ENCODE measurements around the gene MARCHF2. TPM values are rescaled to one million over a fixed set of nuclear protein-coding genes. Genes with fewer than 3 reads are reported as not detected.

Gene MARCHF2
- polyA plus RNA-seq, 2 of the 4 experiments (the other 2 are of a cell fraction) = 12.4 to 13.1 TPM

- CTCF ChIA-PET = interaction anchor here (1.1 kb wide), 1 partner anchor 38 kb away, joined by 4 read pairs; no protein-coding TSS in a partner anchor
- POLR2A ChIA-PET = no interaction called here
- FAIRE-seq = no peak
Observed at GRCh38 chr19:8468124-8468523, 55.0 kb downstream of the MARCHF2 start.

DNA sequence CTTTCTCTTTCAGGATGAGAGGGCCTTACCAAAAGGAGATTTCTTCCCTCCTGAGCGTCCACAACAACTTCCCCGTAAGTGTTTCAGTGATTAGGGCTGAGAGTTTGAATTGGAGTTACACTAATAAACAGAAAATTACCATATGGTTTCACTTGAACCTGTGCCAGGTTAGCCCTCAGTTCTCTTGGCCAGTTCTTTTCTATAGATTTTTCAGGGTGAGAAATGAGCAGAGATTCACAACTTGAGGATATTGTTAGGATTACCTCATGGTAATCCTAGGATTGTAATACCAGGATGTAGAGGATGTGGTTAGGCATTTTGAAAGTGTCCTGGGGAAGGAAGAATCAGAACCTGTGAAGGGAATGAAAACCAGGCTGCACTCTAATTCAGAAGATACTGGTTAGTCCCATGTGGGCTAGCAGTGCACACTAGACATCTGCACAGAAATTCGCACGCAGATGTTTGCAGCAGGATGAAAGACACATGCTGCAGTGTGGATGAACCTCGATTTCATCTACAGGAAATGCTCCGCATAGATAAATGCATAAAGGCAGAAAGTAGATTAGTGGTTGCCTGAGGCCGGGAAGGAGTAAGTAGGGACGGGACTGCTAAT is 55.8 kb downstream of the MARCHF2 start:
- DNase-seq (ENCODE audit: low read depth in 1 of 2, low spot score in 1 of 2) (no peak), ATAC-seq (no peak), FAIRE-seq (no peak)
- H3K9me3 ChIP-seq = no peaks in the 10 kb centered on the region
- H3K27ac ChIP-seq = no peak overlapping the region
- no peaks in the 10 kb centered on the region for H3K4me1 ChIP-seq
- H3K4me3 ChIP-seq = no peak overlapping the region
- ChIA-PET POLR2A (no interaction called here), CTCF (no interaction called here)
- 94% methylated on average over 8 of the region's 8 CpGs for WGBS (ENCODE audit: missing lambda C conversion rate)
- H3K4me2 ChIP-seq = no peak overlapping the region
- TF ChIP-seq ELK1 (IDR thresholded peaks at IDR 0.05; ENCODE audit: low read depth, low read length) = no peak
- TF ChIP-seq PBX3 (IDR thresholded peaks at IDR 0.05) = no peak
- no peak for TF ChIP-seq EHMT2 (IDR thresholded peaks at IDR 0.05; ENCODE audit: low read depth)
- no peak for TF ChIP-seq CHD4 (IDR thresholded peaks at IDR 0.05; ENCODE audit: borderline replicate concordance)
- TF ChIP-seq PHF8 (IDR thresholded peaks at IDR 0.05; ENCODE audit: borderline replicate concordance, low read depth) = no peak
- no peak for TF ChIP-seq NR3C1 (IDR thresholded peaks at IDR 0.05)
- TF ChIP-seq, protein P1, sequence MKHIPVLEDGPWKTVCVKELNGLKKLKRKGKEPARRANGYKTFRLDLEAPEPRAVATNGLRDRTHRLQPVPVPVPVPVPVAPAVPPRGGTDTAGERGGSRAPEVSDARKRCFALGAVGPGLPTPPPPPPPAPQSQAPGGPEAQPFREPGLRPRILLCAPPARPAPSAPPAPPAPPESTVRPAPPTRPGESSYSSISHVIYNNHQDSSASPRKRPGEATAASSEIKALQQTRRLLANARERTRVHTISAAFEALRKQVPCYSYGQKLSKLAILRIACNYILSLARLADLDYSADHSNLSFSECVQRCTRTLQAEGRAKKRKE (CRISPR knock-in tag; IDR thresholded peaks at IDR 0.05; ENCODE audit: low read depth) = no peak
- TF ChIP-seq ESRRA (IDR thresholded peaks at IDR 0.05; ENCODE audit: borderline replicate concordance, low read length) = no peak
- no peak for TF ChIP-seq FOSL2 (IDR thresholded peaks at IDR 0.05)
- TF ChIP-seq FOSL2 (CRISPR knock-in tag; IDR thresholded peaks at IDR 0.05) = no peak
- no peak for TF ChIP-seq JUNB (IDR thresholded peaks at IDR 0.05)
- TF ChIP-seq HMGXB4 (CRISPR knock-in tag; IDR thresholded peaks at IDR 0.05; ENCODE audit: borderline replicate concordance) = no peak
- TF ChIP-seq HDAC2 (IDR thresholded peaks at IDR 0.05) = no peak
- TF ChIP-seq TFCP2L1 (CRISPR knock-in tag; IDR thresholded peaks at IDR 0.05) = no peak
- TF ChIP-seq RAD21 (conservative IDR thresholded peaks at IDR 0.05 in 1 of 2, IDR thresholded peaks at IDR 0.05 in 1 of 2) = no peak
- no peak for TF ChIP-seq KDM1A (IDR thresholded peaks at IDR 0.05; ENCODE audit: low read depth)
- no peak for TF ChIP-seq CTCF (IDR thresholded peaks at IDR 0.05)

More at GRCh38 chr19:8468124-8468523, 55.0 kb downstream of the MARCHF2 start:
- ATAC-seq (no peak), DNase-seq (ENCODE audit: low read depth in 1 of 2, low spot score in 1 of 2) (no peak)
- TF ChIP-seq KDM1A (IDR thresholded peaks at IDR 0.05; ENCODE audit: low read depth) = no peak
- TF ChIP-seq POLR2A (IDR thresholded peaks at IDR 0.05; ENCODE audit: low read length) = no peak
- no peak for TF ChIP-seq ELK1 (IDR thresholded peaks at IDR 0.05; ENCODE audit: low read depth, low read length)
- TF ChIP-seq KDM5A (IDR thresholded peaks at IDR 0.05) = no peak
- no peak for TF ChIP-seq SMC3 (IDR thresholded peaks at IDR 0.05)
- no peak for TF ChIP-seq FOSB (CRISPR knock-in tag; IDR thresholded peaks at IDR 0.05)
- no peak for TF ChIP-seq NPAS2 (CRISPR knock-in tag; IDR thresholded peaks at IDR 0.05; ENCODE audit: borderline replicate concordance)
- TF ChIP-seq EP300 (IDR thresholded peaks at IDR 0.05) = no peak
- TF ChIP-seq EHF (CRISPR knock-in tag; IDR thresholded peaks at IDR 0.05) = no peak
- TF ChIP-seq CHD4 (IDR thresholded peaks at IDR 0.05; ENCODE audit: borderline replicate concordance) = no peak
- TF ChIP-seq GATA3 (IDR thresholded peaks at IDR 0.05; ENCODE audit: borderline replicate concordance) = no peak
- no peak for TF ChIP-seq TP53 (CRISPR knock-in tag; IDR thresholded peaks at IDR 0.05)
- TF ChIP-seq MAZ (IDR thresholded peaks at IDR 0.05; ENCODE audit: borderline replicate concordance, low read depth, low read length) = no peak
- no peak for TF ChIP-seq CBX2 (IDR thresholded peaks at IDR 0.05; ENCODE audit: borderline replicate concordance, low read depth)
- no peak for TF ChIP-seq BHLHE40 (IDR thresholded peaks at IDR 0.05; ENCODE audit: low read depth, low read length)
- TF ChIP-seq ZC3H11A (IDR thresholded peaks at IDR 0.05) = no peak
- no peak for TF ChIP-seq RCOR1 (IDR thresholded peaks at IDR 0.05; ENCODE audit: low read depth, low read length)
- no peak for TF ChIP-seq MAFK (IDR thresholded peaks at IDR 0.05; ENCODE audit: partially characterized antibody)
- no peak for TF ChIP-seq PBX3 (IDR thresholded peaks at IDR 0.05)
- TF ChIP-seq RAD21 (conservative IDR thresholded peaks at IDR 0.05 in 1 of 2, IDR thresholded peaks at IDR 0.05 in 1 of 2) = no peak
- Histone ChIP-seq H3K4me1 (no peaks in the 10 kb centered on the region), H3K4me3 (no peak overlapping the region), H3K27ac (no peak overlapping the region), H3K9me3 (no peaks in the 10 kb centered on the region), H3K4me2 (no peak overlapping the region)
- WGBS (ENCODE audit: missing lambda C conversion rate) = 88% methylated on average over 3 of the region's 3 CpGs

Measured in A549 (cell line).